ENCODE data around the gene UBAP2.
A peak's percentile ranks its signal among the peaks of the same experiment; 100 is the strongest.
"Not testable (repeated sequence)": the region's sequence is repeated elsewhere in the genome, so short reads cannot be mapped to it uniquely, and the experiment has no call there.

The UBAP2 gene

DNA sequence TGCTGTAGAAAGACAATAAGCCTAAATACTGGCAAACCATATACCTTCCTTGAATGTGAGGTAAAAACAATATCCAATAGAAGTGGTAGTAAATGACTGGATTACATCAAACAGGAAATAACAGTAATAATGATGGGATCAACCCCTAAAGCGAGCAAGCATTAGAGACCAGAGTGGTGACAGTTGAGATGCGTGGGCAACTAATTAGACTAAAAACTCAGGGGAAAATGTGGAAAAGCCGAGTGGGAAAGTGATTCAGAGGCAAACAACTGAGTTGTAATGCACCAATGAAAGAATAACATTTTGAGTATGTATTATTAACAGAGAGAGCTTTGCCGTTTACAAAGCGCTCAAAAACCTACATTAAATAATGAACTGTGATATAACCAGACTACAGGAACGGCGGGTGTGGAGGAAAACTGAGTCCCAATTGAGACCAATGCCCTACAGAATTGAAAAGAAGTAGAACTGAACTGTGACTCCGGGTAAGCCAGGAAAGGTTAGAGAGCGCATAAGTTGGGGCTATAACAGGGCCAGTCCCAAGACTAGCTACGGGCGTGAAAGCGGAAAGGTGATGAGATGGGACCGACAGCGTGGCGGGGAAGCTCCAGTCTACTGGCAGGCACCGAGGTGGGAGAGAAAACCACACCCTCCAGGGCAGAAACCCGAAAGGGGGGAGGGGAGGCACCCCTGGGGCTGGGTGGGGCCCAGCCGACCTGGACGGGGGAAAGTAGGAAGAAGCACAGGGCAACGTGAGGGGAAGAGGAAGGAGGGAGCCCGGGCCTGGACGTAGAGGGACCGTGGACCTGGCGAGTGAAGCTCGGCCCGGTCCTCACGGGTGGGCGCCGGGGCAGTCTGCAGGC is 592 bp downstream of the UBAP2 start:
- DNase-seq: peak; percentile 80

DNA sequence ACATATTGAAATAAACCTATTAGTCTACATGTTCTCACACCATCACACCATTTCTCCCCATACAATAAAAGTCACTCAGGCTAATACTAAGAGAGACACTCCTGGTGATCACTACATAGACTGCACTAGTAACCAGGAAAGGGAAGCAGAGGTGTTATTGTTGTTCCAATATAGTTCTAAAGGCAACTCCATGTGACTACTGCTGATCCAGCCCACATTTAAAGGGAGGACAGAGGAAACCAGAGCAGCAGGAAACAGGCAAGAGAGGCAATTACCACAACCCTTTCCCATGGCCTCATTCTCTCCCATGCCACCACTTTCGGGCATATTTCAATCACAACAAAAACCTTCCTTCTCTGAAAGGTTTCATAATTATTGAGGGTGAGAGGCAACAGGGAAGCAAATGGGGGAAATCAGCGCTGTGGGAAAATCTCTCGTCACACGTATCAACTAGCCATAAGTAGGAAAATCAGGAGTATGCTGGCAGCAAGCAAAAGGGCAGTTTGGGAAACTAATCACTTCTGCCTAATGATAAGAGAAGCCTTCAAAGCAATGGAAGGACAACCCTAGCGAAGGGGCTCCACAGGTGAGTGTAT is 1.8 kb downstream of the UBAP2 start:
- DNase-seq: peak; percentile 56

DNA sequence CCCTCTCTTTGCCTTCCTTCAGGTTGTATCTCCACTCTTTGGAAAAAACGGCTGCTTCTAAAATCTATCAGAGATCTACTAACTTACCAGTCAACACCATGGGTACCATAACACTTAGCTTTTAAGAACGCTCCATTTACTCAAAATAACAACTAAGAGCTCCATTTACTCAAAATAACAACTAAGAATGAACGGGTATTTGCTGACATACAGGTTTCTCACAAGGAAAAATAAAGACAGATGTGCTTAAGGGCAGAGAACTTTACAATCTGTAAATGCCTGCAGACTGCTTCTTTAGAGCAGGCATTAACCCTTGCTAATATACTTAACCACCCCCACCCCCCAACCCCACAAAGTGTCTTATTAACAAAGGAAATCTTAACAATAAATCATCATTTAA is 2.8 kb downstream of the UBAP2 start:
- DNase-seq: no peak

DNA sequence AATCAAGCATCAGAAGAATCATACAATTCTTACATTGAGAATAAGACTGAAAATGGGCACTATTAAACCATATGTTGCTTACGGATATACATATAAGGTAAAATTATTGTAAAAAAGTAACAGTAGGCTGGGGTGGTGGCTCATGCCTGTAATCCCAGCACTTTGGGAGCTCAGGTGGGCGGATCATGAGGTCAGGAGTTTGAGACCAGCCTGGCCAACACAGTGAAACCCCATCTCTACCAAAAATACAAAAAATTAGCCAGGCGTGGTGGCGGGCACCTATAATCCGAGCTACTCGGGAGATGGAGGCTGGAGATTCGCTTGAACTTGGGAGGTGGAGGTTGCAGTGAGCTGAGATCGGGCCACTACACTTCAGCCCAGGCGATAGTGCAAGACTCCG is 6.6 kb downstream of the UBAP2 start:
- DNase-seq: not testable (repeated sequence)

DNA sequence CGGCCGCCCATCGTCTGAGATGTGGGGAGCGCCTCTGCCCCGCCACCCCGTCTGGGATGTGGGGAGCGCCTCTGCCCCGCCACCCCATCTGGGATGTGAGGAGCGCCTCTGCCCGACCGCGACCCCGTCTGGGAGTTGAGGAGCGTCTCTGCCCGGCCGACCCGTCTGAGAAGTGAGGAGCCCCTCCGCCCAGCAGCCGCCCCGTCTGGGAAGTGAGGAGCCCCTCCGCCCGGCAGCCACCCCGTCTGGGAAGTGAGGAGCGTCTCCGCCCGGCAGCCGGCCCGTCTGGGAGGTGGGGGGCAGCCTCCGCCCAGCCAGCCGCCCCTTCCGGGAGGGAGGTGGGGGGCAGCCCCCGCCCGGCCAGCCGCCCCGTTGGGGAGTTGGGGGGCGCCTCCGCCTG is 9.8 kb downstream of the UBAP2 start:
- DNase-seq: not testable (repeated sequence)

DNA sequence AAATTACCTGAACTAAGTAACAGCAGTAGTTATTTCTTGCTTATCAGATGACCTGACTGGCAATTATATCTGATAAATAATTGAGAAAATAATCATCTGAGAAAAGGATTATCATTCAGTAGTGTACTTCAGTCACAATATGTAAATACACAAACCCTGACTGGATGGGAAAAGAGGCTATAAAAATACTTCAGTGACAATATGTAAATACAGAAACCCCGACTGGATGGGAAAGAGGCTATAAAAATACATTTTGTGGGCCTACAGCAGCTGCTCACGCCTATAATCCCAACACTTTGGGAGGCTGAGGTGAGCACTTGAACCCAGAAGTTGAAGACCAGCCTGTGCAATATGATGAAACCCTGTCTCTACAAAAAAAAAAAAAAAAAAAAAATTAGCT is 11.1 kb downstream of the UBAP2 start:
- DNase-seq: no peak

DNA sequence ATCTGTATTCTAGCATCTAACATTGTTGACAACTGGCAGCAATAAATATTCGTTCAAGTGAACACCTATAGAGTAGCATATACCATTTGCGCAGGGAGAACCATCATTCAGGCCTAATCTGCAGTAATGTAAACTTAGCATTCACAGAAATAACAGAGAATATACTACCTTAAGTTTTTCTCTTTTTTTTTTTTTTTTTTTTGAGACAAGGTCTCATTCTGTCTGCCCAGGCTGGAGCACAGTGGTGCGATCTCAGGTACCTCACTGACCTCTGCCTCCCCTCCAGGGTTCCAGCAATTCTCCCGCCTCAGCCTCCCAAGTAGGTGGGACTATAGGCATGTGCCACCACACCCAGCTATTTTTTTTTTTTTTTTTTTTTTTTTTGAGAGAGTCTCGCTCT is 12.1 kb downstream of the UBAP2 start:
- no peak for DNase-seq

DNA sequence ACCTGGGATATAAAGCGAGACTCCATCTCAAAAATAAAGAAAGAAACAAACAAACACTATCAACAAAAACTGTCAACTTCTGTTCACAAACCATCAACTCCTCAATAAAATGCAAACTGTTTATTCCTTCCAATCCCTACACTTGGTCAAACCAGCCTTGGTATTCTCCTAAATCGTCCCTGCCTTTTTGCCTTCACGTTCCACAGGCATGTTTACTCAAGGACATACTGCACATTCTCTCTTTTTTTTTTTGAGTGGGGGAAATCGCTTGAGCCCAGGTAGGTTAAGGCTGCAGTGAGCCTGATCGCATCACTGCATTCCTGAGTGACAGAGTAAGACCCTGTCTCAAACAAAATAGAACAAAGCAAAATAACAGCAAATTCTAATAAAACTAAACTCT is 13.0 kb downstream of the UBAP2 start:
- no peak for DNase-seq

DNA sequence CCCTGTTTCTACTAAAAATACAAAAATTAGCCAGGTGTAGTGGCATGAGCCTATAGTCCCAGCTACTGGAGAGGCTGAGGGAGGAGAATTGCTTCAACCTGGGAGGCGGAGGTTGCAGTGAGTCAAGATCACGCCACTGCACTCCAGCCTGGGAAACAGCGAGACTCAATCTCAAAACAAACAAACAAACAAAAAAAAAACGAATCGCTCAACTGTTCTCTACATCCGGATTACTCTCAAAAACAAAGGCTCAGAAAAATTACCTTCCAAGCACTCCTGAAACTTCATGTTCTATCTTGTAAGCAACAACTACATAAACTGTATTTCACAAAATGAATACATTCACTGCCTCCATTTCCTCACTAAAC is 14.0 kb downstream of the UBAP2 start:
- DNase-seq: no peak

DNA sequence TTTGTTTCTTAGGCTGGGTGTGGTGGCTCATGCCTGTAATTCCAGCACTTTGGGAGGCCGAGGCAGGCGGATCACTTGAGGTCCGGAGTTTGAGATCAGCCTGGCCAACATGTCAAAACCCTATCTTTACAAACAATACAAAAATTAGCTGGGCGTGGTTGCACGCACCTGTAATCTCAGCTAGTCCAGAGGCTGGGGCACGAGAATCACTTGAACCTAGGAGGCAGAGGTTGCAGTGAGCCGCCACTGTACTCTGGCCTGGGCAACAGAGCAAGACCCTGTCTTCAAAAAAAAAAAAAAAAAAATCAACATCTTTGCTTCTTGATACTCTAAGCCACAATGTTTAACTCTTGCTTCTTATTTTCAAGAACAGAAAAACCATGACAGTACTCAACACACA is 16.1 kb downstream of the UBAP2 start:
- DNase-seq: no peak

DNA sequence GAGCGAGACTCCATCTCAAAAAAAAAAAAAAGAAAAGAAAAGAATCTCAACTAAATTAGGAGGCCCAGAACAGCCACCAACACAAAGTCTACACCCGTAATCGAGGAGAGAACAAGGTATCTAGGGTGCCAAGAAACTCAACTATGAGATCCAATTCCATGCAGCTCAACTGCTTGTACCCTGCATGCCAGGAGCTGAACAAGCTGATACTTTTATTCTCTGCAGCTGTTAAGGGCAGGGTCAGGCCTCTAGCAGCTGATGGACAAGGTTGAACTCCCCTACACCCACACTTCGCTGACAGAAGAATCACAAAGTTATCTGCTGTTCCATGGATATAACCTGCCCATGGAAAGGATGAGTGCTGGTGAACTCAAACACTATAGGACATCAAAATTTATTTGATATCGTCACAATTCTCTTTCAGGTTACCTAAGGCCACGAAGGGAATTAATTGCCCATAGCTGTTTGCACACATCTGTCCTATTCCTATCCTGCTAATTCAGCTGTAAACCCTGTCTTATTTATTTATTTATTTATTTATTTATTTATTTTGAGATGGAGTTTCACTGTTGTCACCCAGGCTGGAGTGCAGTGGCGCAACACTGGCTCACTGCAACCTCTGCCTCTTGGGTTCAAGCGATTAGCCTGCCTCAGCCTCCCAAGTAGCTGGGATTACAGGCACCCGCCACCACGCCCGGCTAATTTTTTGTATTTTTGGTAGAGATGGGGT is 20.7 kb downstream of the UBAP2 start:
- no peak for DNase-seq

DNA sequence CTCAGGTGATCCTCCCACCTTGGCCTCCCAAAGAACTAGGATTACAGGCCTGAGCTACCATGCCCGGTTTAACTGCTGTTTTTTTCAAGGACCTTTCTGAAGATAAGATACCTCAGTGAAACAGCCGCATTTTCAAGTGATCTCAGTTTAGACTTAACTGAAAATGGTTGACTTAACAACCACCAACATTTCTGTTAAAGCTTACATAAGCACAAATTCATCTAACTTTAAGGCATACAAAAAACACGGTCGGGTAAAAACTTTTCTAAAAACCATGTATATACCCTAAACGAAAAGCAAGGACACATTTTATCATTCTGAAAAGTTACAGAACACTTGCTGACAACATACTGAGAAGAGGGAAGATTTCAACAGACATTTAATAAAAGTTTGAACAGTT is 22.9 kb downstream of the UBAP2 start:
- DNase-seq: no peak

DNA sequence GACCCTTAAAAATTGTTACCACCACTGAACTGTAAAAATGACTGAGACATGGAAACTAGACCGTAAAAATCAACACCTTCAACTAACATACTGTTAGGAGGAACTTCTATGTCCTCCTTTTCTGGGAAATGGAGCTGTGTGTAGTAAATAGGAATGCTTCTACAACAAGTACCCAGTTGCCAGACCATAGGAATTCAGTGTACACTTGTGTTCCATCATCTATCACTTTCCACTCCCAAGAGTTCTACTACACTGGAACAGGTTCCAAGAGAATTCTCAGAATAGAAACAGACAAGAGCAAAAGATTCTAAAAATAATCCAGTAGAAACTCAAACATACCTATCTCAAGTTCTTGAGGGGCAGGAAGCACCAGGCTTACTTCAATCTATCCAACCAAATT is 23.6 kb downstream of the UBAP2 start:
- DNase-seq: no peak

DNA sequence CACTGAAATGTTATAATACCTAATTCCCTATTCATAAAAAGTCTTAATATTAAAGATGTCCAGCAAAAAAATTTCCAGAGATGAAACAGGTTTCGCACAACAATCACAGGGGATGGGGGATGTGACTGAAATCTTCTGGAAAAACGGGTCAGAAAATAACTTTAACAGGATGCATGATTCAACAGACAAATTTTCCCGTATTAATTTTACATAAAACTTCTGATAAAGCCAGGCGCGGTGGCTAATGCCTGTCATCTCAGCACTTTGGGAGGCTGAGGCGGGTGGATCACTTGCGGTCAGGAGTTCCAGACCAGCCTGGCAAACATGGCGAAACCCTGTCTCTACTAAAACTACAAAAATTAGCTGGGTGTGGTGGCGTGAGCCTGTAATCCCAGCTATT is 24.2 kb downstream of the UBAP2 start:
- not testable (repeated sequence) for DNase-seq

DNA sequence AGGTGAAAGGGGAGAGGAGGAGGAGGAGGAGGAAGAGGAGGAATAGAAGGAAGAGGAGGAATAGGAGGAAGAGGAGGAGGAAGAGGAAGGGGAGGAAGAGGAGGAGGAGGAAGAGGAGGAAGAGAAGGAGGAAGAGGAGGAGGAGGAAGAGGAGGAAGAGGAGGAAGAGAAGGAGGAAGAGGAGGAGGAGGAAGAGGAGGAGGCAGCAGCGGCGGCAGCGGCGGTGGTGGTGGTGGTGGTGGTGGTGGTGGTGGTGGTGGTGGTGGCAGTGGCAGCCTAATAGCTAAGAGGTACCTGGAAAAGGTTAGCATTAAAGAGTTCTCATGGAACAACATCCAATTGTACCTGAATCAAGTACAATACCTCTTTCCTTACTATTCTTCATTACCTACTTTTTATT is 32.5 kb downstream of the UBAP2 start:
- DNase-seq: no peak

DNA sequence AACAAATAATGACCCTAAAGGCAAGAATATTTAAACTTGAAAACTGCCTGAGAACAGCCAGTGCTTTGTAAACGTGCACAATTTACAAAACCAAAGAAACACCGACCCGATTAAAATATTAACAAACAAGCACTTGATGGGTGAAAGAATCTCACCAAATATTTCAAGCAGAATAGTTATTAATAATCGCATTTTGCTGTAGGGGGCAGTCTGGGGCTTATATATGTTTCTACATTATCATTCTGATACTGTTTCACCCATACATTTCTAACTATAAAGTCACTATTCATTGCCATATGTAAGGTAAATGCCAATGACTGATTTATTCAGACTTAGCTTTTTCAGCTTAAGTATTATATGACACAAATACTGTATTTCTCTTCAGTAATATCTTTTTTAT is 37.7 kb downstream of the UBAP2 start:
- peak; percentile 71 for DNase-seq

DNA sequence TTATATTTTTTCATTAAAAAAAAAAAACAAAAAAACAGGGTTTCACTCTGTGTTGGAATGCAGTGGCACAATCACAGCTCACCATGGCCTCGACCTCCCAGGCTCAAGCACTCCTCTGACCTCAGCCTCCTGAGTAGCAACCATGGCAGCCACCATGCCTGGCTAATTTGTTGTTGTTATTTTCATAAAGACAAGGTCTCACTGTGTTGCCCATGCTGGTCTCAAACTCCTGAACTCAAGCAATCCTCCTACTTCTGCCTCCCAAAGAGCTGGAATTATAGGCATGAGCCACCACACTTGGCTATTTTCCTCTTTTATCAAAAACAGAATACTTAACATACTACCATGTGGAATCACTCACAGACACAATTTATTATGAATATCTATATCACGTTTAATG is 46.7 kb downstream of the UBAP2 start:
- no peak for DNase-seq

DNA sequence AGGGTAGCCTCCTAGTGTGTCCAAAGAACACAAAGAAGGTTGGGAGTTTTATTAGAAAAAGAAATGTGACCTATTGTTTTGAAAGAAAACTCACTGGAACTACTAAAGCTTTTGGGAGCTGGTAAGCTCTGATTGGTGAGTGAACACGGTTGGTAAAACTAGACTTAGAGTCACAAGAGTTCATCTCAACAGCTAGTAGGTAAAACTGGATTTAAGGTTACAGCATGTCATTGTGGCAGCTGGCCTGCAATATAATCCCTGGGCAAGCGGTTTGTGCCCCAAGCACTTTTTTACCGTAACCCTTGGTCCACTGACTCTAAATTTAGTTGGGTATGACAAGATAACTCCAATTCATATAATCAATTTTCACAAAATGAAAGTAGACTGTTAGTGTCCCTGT is 47.4 kb downstream of the UBAP2 start:
- DNase-seq: no peak

DNA sequence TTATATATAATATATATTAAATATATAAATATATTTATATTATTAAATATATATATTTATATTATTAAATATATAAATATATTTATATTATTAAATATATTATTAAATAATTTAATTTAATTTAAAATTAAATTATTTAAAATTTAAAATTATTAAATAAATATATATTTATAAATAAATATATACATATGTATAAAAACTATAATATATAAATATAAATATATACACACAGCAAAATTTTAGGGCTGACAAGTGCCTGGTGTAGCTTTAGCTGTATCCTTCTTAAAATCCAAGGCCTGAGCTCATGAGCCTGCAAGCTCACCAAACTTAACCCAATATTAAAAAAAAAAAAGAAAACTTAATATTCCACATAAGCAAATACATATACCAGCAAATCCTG is 53.2 kb downstream of the UBAP2 start:
- DNase-seq: no peak

DNA sequence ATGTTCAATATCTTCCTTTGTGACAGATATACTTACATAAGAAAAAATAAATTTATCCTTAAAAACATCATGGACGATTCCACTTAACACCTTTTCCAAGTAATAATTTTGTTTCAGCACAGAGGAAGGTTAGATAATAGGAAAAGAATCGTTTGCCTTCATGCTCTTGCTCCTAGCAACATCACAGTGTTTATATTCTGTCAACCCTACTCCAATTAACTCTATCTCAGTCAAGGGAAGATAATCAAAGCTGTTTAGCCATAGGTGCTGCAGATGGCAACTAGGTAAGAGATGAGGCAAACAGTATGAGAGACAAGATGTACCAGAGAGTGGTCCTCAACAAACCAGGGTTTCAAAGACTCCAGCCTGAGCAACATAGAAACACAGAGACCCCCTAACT is 55.6 kb downstream of the UBAP2 start:
- no peak for DNase-seq

DNA sequence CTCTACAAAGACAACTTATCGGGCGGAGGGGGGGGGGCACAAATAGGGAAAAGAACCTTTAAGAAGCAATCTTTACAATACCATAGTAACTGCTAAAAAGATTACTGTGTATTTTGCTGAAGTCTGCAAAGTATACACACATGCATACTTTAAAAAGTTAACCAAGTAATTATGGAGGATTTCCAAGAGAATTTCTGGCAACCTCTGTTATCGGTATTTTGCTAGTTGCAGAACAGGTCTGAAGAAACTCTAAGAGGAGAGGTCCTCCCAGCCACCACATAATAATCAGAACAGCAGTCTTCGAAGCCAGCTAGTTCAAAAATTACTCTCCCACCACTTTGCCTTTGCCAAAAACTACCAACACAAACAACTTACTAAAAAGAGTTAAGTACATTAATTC is 56.1 kb downstream of the UBAP2 start:
- DNase-seq: no peak

DNA sequence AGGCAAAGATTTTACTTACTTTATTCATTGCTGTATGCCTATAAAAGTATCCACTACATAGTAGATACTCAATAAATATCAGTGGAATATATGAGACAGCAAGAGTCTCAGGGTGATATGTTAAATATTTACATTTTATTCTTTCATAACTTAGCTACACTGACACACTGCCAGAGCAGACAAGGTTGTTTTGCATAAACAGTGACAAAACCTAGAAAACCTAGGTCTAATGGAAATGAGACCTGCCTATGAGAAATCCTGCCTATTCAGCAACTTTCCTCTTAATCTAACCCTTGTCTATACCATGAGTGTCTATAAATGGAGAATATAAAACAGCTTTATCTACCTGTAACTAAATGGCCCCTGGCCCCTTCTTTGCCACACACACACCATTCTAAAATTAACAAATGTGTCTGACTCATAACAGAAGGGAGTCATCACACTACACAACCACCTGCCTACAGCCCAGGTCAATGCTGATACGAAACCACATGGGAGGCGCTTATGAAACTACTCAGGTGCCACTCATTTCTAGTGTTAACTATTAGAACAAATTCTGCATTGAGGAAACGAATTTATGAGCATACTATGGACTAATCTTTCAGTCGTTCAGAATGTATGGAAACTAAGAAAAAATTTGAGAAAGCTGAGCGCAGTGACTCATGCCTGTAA is 60.3 kb downstream of the UBAP2 start:
- no peak for DNase-seq

DNA sequence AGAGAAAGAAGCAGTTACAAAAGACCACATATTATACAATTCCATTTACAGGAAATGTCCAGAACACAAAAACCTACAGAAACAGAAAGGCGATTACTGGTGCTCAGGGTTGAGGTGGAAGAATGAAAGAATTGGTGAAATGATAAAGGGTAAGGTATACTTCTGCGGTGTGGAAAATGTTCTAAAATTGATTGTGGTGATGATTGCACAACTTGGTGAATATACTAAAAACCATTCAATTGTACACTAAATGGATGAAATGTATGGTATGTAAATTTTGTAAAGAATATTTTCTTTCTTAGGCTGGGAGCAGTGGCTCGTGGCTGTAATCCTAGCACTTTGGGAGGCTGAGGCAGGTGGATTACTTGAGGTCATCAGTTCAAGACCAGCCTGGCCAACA is 72.3 kb downstream of the UBAP2 start:
- no peak for DNase-seq

DNA sequence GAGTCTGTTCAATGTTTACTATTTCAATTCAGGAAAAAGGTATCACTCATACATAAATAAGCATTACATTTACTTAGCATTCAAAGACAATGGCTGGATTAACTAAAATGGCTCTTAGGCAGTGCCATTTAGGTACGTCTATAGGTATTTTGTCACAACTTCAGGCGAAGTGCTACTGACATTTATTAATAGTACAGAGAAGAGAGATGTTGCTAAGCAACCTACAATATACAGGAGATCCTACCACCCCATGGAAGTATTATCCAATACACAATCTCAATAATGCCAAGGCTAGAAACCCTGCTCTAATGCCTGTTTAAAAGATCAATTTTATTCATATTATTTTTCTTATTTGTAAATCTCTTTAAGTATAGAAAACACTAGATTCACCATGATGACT is 76.0 kb downstream of the UBAP2 start:
- DNase-seq: no peak

Data from hematopoietic multipotent progenitor cell treated with erythropoietin and hydrocortisone succinate and interleukin-3 and kit ligand, for 4 days (in vitro differentiated cells).